ENCODE results near the gene CEACAM3. TPM values are rescaled to one million over a fixed set of nuclear protein-coding genes. Genes with fewer than 3 reads are reported as not detected.

Gene CEACAM3
- total RNA-seq: not detected

DNA sequence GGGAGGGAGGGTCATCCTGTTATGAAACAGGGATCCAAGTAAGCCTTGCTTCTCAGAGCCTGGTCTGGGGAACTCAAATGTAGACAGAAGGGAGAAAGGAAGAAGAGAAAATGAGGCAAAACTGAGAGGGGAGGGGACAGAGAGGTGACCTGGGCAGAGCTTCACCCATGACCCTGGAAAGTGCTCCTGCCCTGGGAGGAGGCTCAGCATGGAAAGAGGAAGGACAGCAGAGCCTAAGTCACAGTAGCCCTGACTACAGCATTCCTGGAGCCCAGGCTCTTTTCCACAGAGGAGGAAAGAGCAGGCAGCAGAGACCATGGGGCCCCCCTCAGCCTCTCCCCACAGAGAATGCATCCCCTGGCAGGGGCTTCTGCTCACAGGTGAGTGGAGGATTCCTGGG is at the start of gene CEACAM3:
Gene CEACAM3, plus strand, starts transcription at position 226 of the 400 bp plus-strand sequence. Its CDS starts 91 bp downstream, at position 317.

DNA sequence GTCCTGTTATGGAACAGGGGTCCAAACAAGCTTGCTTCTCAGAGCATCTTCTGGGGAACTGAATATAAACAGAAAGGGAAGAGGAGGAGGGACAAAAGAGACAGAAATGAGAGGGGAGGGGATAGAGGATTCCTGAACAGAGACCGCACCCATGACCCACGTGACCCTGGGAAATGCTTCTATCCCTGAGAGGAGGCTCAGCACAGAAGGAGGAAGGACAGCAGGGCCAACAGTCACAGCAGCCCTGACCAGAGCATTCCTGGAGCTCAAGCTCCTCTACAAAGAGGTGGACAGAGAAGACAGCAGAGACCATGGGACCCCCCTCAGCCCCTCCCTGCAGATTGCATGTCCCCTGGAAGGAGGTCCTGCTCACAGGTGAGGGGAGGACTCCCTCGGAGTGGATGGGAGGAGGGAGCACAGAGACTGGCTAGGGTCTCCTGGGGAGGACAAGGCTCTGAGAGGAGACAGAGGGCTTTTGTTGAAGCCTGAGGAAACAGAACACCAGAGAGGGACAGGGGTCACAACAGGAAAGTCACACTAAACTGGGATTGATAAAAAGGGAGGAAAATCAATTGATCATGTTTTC is 41.0 kb upstream of the CEACAM3 start, which contains the start of gene CEACAM6:
Gene CEACAM6, plus strand, starts transcription at position 203 of the 586 bp plus-strand sequence. Its CDS starts 109 bp downstream, at position 312.

DNA sequence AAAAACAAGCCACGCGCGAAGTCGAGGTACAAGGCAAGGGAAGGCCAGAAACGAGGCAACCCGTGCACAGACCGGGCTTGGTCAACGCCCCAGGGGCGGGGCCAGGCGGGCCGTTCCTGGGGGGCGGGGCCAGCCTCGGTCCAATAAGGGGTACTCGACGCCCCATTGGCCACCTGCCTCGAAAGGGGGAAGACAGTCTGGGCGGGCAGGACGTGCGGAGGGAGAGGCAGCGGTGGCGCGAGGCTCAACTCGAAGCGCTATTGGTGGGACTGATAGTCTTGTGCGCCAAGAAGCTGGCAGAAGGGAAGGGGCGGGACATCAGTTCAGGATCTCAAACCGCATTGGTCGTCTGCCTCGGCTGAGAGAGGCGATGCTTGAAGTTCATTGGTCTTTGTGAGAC is 48.2 kb downstream of the CEACAM3 start, which contains the start of gene LYPD4:
Gene LYPD4, minus strand, starts transcription at position 83 of the 400 bp plus-strand sequence. CDS start 5,398 bp downstream, outside the sequence.

DNA sequence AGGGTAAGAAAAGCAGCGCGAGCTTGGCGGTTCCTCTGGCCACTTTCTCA is 48.4 kb downstream of the CEACAM3 start, which contains the start of gene DMRTC2:
Gene DMRTC2, plus strand, starts transcription at position 42 of the 50 bp plus-strand sequence. CDS start 2,387 bp downstream, outside the sequence.

DNA sequence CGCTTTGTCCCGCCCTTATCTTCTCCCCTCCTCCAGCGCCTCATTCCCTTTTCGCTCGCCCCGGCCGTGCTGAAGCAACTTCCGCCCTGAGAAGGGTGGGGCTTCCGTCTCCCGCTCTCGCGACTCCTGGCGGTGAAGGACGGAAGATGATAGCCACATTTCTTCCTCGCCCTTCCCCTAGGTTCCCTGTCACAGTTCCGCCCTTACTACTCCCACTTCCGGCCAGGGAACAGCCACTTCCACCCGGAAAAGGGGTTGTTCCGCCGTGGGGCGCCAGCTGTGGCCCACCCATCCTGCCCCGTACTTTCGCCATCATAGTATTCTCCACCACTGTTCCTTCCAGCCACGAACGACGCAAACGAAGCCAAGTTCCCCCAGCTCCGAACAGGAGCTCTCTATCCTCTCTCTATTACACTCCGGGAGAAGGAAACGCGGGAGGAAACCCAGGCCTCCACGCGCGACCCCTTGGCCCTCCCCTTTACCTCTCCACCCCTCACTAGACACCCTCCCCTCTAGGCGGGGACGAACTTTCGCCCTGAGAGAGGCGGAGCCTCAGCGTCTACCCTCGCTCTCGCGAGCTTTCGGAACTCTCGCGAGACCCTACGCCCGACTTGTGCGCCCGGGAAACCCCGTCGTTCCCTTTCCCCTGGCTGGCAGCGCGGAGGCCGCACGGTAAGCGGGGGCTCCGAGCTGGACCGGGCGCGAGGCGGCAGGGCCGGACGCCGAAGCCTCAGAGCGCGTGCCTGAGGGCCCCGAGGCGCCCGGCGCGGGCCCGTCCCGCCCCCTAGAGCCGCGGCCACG is 63.4 kb downstream of the CEACAM3 start, which contains the start of gene RPS19:
Gene RPS19, plus strand, starts transcription at position 638 of the 801 bp plus-strand sequence. CDS start 520 bp downstream, outside the sequence.

Other genes starting within 250 kb of the CEACAM3 start
- not detected for gene CEACAM21, start 220.4 kb upstream of the CEACAM3 start, total RNA-seq
- gene CEACAM4, start 169.5 kb upstream of the CEACAM3 start, total RNA-seq: not detected
- gene CEACAM7, start 108.3 kb upstream of the CEACAM3 start, total RNA-seq: not detected
- not detected for gene CEACAM5, start 88.0 kb upstream of the CEACAM3 start, total RNA-seq
- not detected for gene CEACAM6, start 41.1 kb upstream of the CEACAM3 start, total RNA-seq
- gene LYPD4, start 48.1 kb downstream of the CEACAM3 start, total RNA-seq: not detected
- gene DMRTC2, start 48.5 kb downstream of the CEACAM3 start, total RNA-seq: not detected
- 100 to 1,000 TPM; 439 to 701 TPM for gene RPS19, start 63.7 kb downstream of the CEACAM3 start, total RNA-seq
- under 1 TPM in 1 of 2 donors, not detected in 1; under 0.01 TPM for gene CD79A, start 80.7 kb downstream of the CEACAM3 start, total RNA-seq
- 10 to 100 TPM; 28.2 to 48.0 TPM for gene ARHGEF1, start 86.6 kb downstream of the CEACAM3 start, total RNA-seq
- gene ERFL, start 131.9 kb downstream of the CEACAM3 start, total RNA-seq: not detected
- gene RABAC1, start 162.7 kb downstream of the CEACAM3 start, total RNA-seq: 10 to 100 TPM; 70.2 to 74.6 TPM
- not detected for gene ATP1A3, start 197.6 kb downstream of the CEACAM3 start, total RNA-seq

Measured in melanocyte of skin (primary cell).